SK-N-SH (cell line): ENCODE data around the gene CACNA2D3. TPM values are rescaled to one million over a fixed set of nuclear protein-coding genes. Genes with fewer than 3 reads are reported as not detected.

Experiments
- CTCF ChIA-PET: fragments of 300-600, 350-600 bp; formaldehyde crosslinking; extraction: SDS; loops from one replicate; lab custom pipeline; 2021; lab: Yijun Ruan, JAX
- POLR2A ChIA-PET: fragments of 350-600 bp; sonication (Branson Sonifier 250); formaldehyde crosslinking; extraction: SDS; loops from one replicate; lab custom pipeline; 2020; ENCODE audit warnings: antibody characterized with exemption, inconsistent platforms; lab: Yijun Ruan, JAX
- DNase-seq: peaks from one replicate; pipeline ENCODE4 v3.0.0; 2012
- H2AFZ ChIP-seq: fragments of 200-600 bp; sonication (generic); 2 replicates; pipeline ENCODE4 v1.8.1; 2016; ENCODE audit warnings: antibody characterized with exemption, mild to moderate bottlenecking, low read depth
- H3F3A ChIP-seq: fragments of 200-600 bp; sonication (generic); replicated peaks from 2 replicates; pipeline ENCODE3; 2016; ENCODE audit warnings: antibody characterized with exemption, mild to moderate bottlenecking; ENCODE audit not compliant: insufficient read depth
- H3K27ac ChIP-seq, 2 experiments: fragments of 200-500 bp in 1 of 2; fragments of 200-600 bp in 1 of 2; sonication (Bioruptor generic) in 1 of 2; sonication (generic), shearing (Covaris generic) in 1 of 2; 2 replicates each; pipeline versions ENCODE4 v1.5.1 to v1.6.1; 2014 to 2016; ENCODE audit warnings: low read depth in 2 of 2, inconsistent platforms in 1 of 2, low read length in 1 of 2, mild to moderate bottlenecking in 1 of 2, mixed read lengths in 1 of 2
- H3K27me3 ChIP-seq: fragments of 200-600 bp; sonication (generic), shearing (Covaris generic); 2 replicates; pipeline ENCODE4 v1.6.1; 2016; ENCODE audit warnings: mixed run types; ENCODE audit not compliant: insufficient read depth
- H3K36me3 ChIP-seq, 2 experiments: fragments of 200-500 bp in 1 of 2; fragments of 200-600 bp in 1 of 2; sonication (Bioruptor generic) in 1 of 2; sonication (generic) in 1 of 2; replicated peaks in 1 of 2; 2 replicates each; pipeline versions ENCODE3 to v1.5.1; 2014 to 2016; ENCODE audit warnings: low read length in 1 of 2, mild to moderate bottlenecking in 1 of 2; ENCODE audit not compliant: insufficient read depth in 2 of 2, control insufficient read depth in 1 of 2
- H3K4me1 ChIP-seq, 2 experiments: fragments of 200-500 bp in 1 of 2; fragments of 200-600 bp in 1 of 2; sonication (Bioruptor generic) in 1 of 2; sonication (generic), shearing (Covaris generic) in 1 of 2; 2 replicates each; pipeline versions ENCODE4 v1.5.1 to v1.6.1; 2014 to 2016; ENCODE audit warnings: low read depth in 1 of 2, low read length in 1 of 2, mixed run types in 1 of 2; ENCODE audit not compliant: insufficient read depth in 2 of 2, control insufficient read depth in 1 of 2
- H3K4me2 ChIP-seq: fragments of 200-600 bp; sonication (generic), shearing (Covaris generic); 2 replicates; pipeline ENCODE4 v1.6.1; 2017; ENCODE audit warnings: mixed run types
- H3K4me3 ChIP-seq, 2 experiments: fragments of 200-500 bp in 1 of 2; fragments of 200-600 bp in 1 of 2; sonication (Bioruptor generic) in 1 of 2; sonication (generic), shearing (Covaris generic) in 1 of 2; 2 replicates each; pipeline versions ENCODE4 v1.5.1 to v1.8.1; 2014 to 2016; ENCODE audit warnings: low read depth in 2 of 2, inconsistent platforms in 1 of 2, low read length in 1 of 2, mild to moderate bottlenecking in 1 of 2, mixed read lengths in 1 of 2, moderate library complexity in 1 of 2
- H3K79me2 ChIP-seq: fragments of 200-600 bp; sonication (generic); 2 replicates; pipeline ENCODE4 v1.8.1; 2017; ENCODE audit warnings: mild to moderate bottlenecking; ENCODE audit not compliant: insufficient read depth
- H3K9ac ChIP-seq: fragments of 200-600 bp; sonication (generic); 2 replicates; pipeline ENCODE4 v1.6.1; 2017; ENCODE audit warnings: mixed run types
- H3K9me2 ChIP-seq: fragments of 200-600 bp; sonication (generic); 2 replicates; pipeline ENCODE4 v1.6.1; 2017; ENCODE audit warnings: mixed run types
- H3K9me3 ChIP-seq: fragments of 200-600 bp; sonication (generic); 2 replicates; pipeline ENCODE4 v1.6.1; 2017; ENCODE audit warnings: mixed run types, mild to moderate bottlenecking, moderate library complexity
- H4K20me1 ChIP-seq: fragments of 200-600 bp; sonication (generic); 2 replicates; pipeline ENCODE4 v1.6.1; 2017; ENCODE audit warnings: mild to moderate bottlenecking, mixed run types; ENCODE audit not compliant: insufficient read depth
- CTCF ChIP-seq: fragments of 200-600 bp; sonication (generic); IDR thresholded peaks from 2 replicates; pipeline ENCODE4 v1.6.1; 2017; ENCODE audit warnings: antibody characterized with exemption, mild to moderate bottlenecking, moderate library complexity
- ELF1 ChIP-seq: IDR thresholded peaks from 2 replicates; pipeline ENCODE4 v1.4.0; 2012
- EP300 ChIP-seq, 2 experiments: IDR thresholded peaks; 2 replicates each; pipeline versions ENCODE4 v1.4.0 to v1.6.1; 2012; ENCODE audit warnings: borderline replicate concordance in 1 of 2, low read depth in 1 of 2, low read length in 1 of 2
- FOSL2 ChIP-seq: IDR thresholded peaks from 2 replicates; pipeline ENCODE4 v1.4.0; 2012; ENCODE audit warnings: low read depth, mild to moderate bottlenecking, moderate library complexity, borderline replicate concordance
- FOXJ3 ChIP-seq: sonication (generic); formaldehyde crosslinking; IDR thresholded peaks from 2 replicates; pipeline ENCODE4 v1.5.1; 2020; ENCODE audit warnings: mild to moderate bottlenecking, missing genetic modification reagents
- MAX ChIP-seq: IDR thresholded peaks from 2 replicates; pipeline ENCODE4 v1.4.0; 2012; ENCODE audit warnings: low read depth
- POLR2AphosphoS5 ChIP-seq: IDR thresholded peaks from 2 replicates; pipeline ENCODE4 v1.6.1; 2012; ENCODE audit warnings: low read depth, low read length
- RAD21 ChIP-seq: IDR thresholded peaks from 2 replicates; pipeline ENCODE4 v1.6.1; 2012; ENCODE audit warnings: mild to moderate bottlenecking, low read length
- RCOR1 ChIP-seq: fragments of 150-350 bp; IDR thresholded peaks from 2 replicates; pipeline ENCODE4 v1.6.1; 2017; ENCODE audit warnings: antibody characterized with exemption, low read length
- RFX5 ChIP-seq: IDR thresholded peaks from 2 replicates; pipeline ENCODE4 v1.6.1; 2012; ENCODE audit warnings: mild to moderate bottlenecking, improper control_type of control experiment, low read length
- SIN3A ChIP-seq: IDR thresholded peaks from 2 replicates; pipeline ENCODE4 v1.6.1; 2012; ENCODE audit warnings: low read depth, mild to moderate bottlenecking, low read length, moderate library complexity, borderline replicate concordance
- SMC3 ChIP-seq: IDR thresholded peaks from 2 replicates; pipeline ENCODE4 v1.6.1; 2012; ENCODE audit warnings: low read depth, low read length, improper control_type of control experiment
- TCF12 ChIP-seq: IDR thresholded peaks from 2 replicates; pipeline ENCODE4 v1.4.0; 2012
- TEAD4 ChIP-seq: IDR thresholded peaks from 2 replicates; pipeline ENCODE4 v1.4.0; 2012; ENCODE audit warnings: mild to moderate bottlenecking, borderline replicate concordance; ENCODE audit not compliant: insufficient read depth
- USF1 ChIP-seq: IDR thresholded peaks from 2 replicates; pipeline ENCODE4 v1.4.0; 2012; ENCODE audit warnings: low read depth, borderline replicate concordance
- USF2 ChIP-seq: fragments of 150-350 bp; IDR thresholded peaks from 2 replicates; pipeline ENCODE4 v1.6.1; 2017; ENCODE audit warnings: antibody characterized with exemption, low read length, low read depth, borderline replicate concordance
- ZBTB33 ChIP-seq: IDR thresholded peaks from 2 replicates; pipeline ENCODE4 v1.4.0; 2012; ENCODE audit warnings: low read depth, borderline replicate concordance
- WGBS: methylation state at CpG from one replicate; pipeline ENCODE4 v1.1.6; 2017; ENCODE audit warnings: low lambda C conversion rate; 5-methylcytosine and 5-hydroxymethylcytosine counted together
- polyA plus RNA-seq, 3 experiments: library from polyadenylated mRNA; depleted of rRNA; stranded (reverse); fragments of >200 nt; gene quantifications; 2 replicates each; pipeline ENCODE4 v1.2.3, GENCODE V29; 2012

CACNA2D3 gene
- polyA plus RNA-seq, 1 of the 3 experiments (the other 2 are of a cell fraction): 0.15 TPM

- CTCF ChIA-PET: no interaction called here
- no peak overlapping the region for H3K4me2 ChIP-seq
- WGBS: 58% methylated on average over 8 of the region's 9 CpGs
- H3K4me1 ChIP-seq: no peaks in the 10 kb centered on the region
- no peak overlapping the region for H3K27ac ChIP-seq
- no peak overlapping the region for H2AFZ ChIP-seq
- POLR2A ChIA-PET: no interaction called here
- H4K20me1 ChIP-seq: no peaks in the 10 kb centered on the region
- no peak for TF ChIP-seq SIN3A
- no peak for TF ChIP-seq FOXJ3 (CRISPR knock-in tag)
- no peak for TF ChIP-seq POLR2AphosphoS5
- no peak for TF ChIP-seq ZBTB33
- TF ChIP-seq EP300 (IDR thresholded peaks at IDR 0.05; ENCODE audit: borderline replicate concordance in 1 of 2, low read depth in 1 of 2, low read length in 1 of 2): no peak
- TF ChIP-seq MAX: no peak
- TF ChIP-seq TEAD4: no peak
- TF ChIP-seq SMC3: no peak
- no peak for TF ChIP-seq TCF12
- TF ChIP-seq RFX5: no peak
- no peak for TF ChIP-seq RAD21
- no peaks in the 10 kb centered on the region for H3K27me3 ChIP-seq
- H3K79me2 ChIP-seq: no peaks in the 10 kb centered on the region
- H3K4me3 ChIP-seq: no peak overlapping the region
- no peaks in the 10 kb centered on the region for H3K9me2 ChIP-seq
- no peaks in the 10 kb centered on the region for H3F3A ChIP-seq
- no peak overlapping the region for H3K9ac ChIP-seq
- DNase-seq: no peak
- no peaks in the 10 kb centered on the region for H3K36me3 ChIP-seq
- no peaks in the 10 kb centered on the region for H3K9me3 ChIP-seq
Observed at GRCh38 chr3:54079730-54080325, 42.5 kb upstream of the CACNA2D3 start.

GRCh38 chr3:54083921-54084320, 38.4 kb upstream of the CACNA2D3 start:
- H2AFZ ChIP-seq: no peak overlapping the region
- no peaks in the 10 kb centered on the region for H3K79me2 ChIP-seq
- no peaks in the 10 kb centered on the region for H3K36me3 ChIP-seq
- no peak for DNase-seq
- no peaks in the 10 kb centered on the region for H3K4me1 ChIP-seq
- H3K27ac ChIP-seq: no peak overlapping the region
- CTCF ChIA-PET: interaction anchor here (1.6 kb wide), 1 partner anchor 145 kb away, joined by 5 read pairs; no protein-coding TSS in a partner anchor
- no peak overlapping the region for H3K4me2 ChIP-seq
- H3K9ac ChIP-seq: no peak overlapping the region
- H3F3A ChIP-seq: no peaks in the 10 kb centered on the region
- TF ChIP-seq USF2: no peak
- TF ChIP-seq USF1: no peak
- no peak for TF ChIP-seq SIN3A
- no peak for TF ChIP-seq ELF1
- TF ChIP-seq CTCF: no peak
- no peak for TF ChIP-seq FOSL2
- TF ChIP-seq RCOR1: no peak
- H3K4me3 ChIP-seq: no peak overlapping the region
- H3K9me2 ChIP-seq: no peaks in the 10 kb centered on the region
- H3K27me3 ChIP-seq: no peaks in the 10 kb centered on the region
- no peaks in the 10 kb centered on the region for H4K20me1 ChIP-seq
- WGBS: 8% methylated on average over 4 of the region's 4 CpGs
- POLR2A ChIA-PET: no interaction called here
- no peaks in the 10 kb centered on the region for H3K9me3 ChIP-seq
